ENCODE measurements around the gene NPC2. TPM values are rescaled to one million over a fixed set of nuclear protein-coding genes. Genes with fewer than 3 reads are reported as not detected.
A peak's percentile ranks its signal among the peaks of the same experiment; 100 is the strongest.

The NPC2 gene
- total and polyA plus RNA-seq, 4 donors = 922 to 1,539 (median 1,190) TPM

DNA sequence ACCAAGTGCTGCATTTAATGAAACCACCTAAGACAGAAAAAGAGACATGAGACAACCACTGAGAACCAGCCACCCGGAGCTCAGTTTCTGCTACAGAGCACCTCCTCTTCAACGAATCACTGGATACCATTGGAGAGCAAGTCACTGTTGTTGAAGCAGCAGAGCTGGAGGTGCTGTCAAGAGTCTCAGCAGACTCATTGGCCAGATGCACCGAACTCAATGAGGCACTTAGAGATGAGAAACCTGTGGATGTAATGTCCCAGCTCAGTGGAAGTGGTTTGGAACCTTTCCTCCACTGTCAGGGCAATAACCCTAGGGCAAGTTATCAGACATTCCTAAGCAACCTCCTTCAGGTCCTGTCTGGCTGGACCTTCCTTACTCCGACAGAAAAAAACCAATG is 13.1 kb downstream of the NPC2 start:
- Histone ChIP-seq H3K4me1 (ENCODE audit: control insufficient read depth in 5 of 5, insufficient read depth in 5 of 5, low read length in 5 of 5) (peaks cover 0 to 1% (median 0%) of the 10 kb centered on the region in 5 donors), H3K36me3 (ENCODE audit: control insufficient read depth in 4 of 4, insufficient read depth in 4 of 4, low read length in 4 of 4) (peaks cover 11 to 35% (median 27%) of the 10 kb centered on the region in 4 donors), H3K4me3 (no peak overlapping the region), H3K9ac (ENCODE audit: insufficient read depth in 1 of 2, low read length in 2 of 2) (no peak overlapping the region), H3K27me3 (ENCODE audit: control insufficient read depth in 3 of 3, insufficient read depth in 3 of 3, low read length in 2 of 3) (no peaks in the 10 kb centered on the region), H3K27ac (ENCODE audit: low read depth in 1 of 2, low read length in 1 of 2) (no peak overlapping the region), H3K9me3 (ENCODE audit: control insufficient read depth in 4 of 4, insufficient read depth in 3 of 4, low read length in 3 of 4) (no peaks in the 10 kb centered on the region)
- WGBS, 2 donors = 78 to 90% methylated on average over 4 of the region's 4 CpGs
- ATAC-seq (ENCODE audit: insufficient read depth, low FRiP score) = no peak
- no peak for DNase-seq
- TF ChIP-seq, protein P1, sequence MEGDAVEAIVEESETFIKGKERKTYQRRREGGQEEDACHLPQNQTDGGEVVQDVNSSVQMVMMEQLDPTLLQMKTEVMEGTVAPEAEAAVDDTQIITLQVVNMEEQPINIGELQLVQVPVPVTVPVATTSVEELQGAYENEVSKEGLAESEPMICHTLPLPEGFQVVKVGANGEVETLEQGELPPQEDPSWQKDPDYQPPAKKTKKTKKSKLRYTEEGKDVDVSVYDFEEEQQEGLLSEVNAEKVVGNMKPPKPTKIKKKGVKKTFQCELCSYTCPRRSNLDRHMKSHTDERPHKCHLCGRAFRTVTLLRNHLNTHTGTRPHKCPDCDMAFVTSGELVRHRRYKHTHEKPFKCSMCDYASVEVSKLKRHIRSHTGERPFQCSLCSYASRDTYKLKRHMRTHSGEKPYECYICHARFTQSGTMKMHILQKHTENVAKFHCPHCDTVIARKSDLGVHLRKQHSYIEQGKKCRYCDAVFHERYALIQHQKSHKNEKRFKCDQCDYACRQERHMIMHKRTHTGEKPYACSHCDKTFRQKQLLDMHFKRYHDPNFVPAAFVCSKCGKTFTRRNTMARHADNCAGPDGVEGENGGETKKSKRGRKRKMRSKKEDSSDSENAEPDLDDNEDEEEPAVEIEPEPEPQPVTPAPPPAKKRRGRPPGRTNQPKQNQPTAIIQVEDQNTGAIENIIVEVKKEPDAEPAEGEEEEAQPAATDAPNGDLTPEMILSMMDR (IDR thresholded peaks at IDR 0.05; ENCODE audit: control extremely low read depth, extremely low read depth) = no peak

DNA sequence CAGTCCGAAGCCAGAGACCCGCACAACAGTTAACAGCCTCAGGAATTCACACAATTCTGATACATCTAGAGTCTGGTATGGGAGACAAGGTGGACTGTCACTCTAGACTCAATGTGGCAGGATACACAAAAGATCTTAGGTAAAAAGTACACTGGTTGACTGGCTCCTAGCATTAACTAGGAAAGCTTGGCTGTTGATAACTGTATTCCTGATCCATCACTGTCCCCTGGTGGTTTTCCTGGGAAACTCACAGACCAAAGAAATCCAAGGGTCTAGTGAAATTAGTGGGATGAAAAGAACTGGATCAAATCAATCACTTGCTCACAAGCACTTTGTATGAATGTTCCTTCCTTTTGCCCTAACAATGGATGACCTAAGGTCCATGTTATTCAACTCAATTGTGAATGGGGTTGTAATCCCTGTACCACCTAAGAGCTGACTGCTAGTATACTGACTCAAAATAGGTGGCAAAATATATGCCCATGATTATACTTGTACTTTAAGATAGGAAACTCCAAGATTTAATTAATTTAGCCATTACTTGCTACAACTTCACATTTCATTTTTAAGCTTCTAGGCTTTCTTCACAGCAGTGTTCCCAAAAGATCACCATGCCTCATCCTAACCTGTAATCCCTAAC is 14.0 kb downstream of the NPC2 start:
- Histone ChIP-seq H3K4me1 (ENCODE audit: control insufficient read depth in 5 of 5, insufficient read depth in 5 of 5, low read length in 5 of 5) (peaks cover 0 to 1% (median 0%) of the 10 kb centered on the region in 5 donors), H3K27ac (ENCODE audit: low read depth in 1 of 2, low read length in 1 of 2) (no peak overlapping the region), H3K27me3 (ENCODE audit: control insufficient read depth in 3 of 3, insufficient read depth in 3 of 3, low read length in 2 of 3) (no peaks in the 10 kb centered on the region), H3K36me3 (ENCODE audit: control insufficient read depth in 4 of 4, insufficient read depth in 4 of 4, low read length in 4 of 4) (peaks cover 11 to 34% (median 24%) of the 10 kb centered on the region in 4 donors), H3K4me3 (no peak overlapping the region), H3K9ac (ENCODE audit: insufficient read depth in 1 of 2, low read length in 2 of 2) (no peak overlapping the region), H3K9me3 (ENCODE audit: control insufficient read depth in 4 of 4, insufficient read depth in 3 of 4, low read length in 3 of 4) (no peaks in the 10 kb centered on the region)
- DNase-seq (peak; percentile 28 to 47 (median 44)), ATAC-seq (ENCODE audit: insufficient read depth, low FRiP score) (no peak)
- TF ChIP-seq, protein P1 (IDR thresholded peaks at IDR 0.05; ENCODE audit: control extremely low read depth, extremely low read depth) = peak; percentile 45
- 96 to 97% methylated on average over 2 of the region's 2 CpGs for WGBS, 2 donors

DNA sequence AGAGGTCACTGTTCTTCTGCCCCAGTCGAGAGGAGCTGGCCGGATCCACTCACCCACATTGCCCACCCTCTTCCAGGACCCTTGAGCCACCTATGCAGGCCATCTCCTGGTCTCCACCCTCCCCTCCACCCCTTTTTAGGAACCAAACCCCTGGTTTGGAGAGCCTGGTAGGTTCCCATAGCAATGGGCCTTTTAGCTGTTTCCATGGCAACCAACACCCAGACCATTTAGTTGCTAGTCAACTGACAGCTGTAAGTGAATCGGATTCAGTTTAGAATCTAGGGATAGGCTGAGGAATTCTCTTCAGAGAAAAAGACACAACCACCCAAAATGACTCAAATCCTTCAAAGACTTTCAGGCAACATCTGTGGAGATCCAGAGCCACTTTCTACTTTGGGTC is 16.5 kb downstream of the NPC2 start:
- Histone ChIP-seq H3K27me3 (ENCODE audit: control insufficient read depth in 3 of 3, insufficient read depth in 3 of 3, low read length in 2 of 3) (no peaks in the 10 kb centered on the region), H3K4me1 (ENCODE audit: control insufficient read depth in 5 of 5, insufficient read depth in 5 of 5, low read length in 5 of 5) (peaks cover 0 to 3% (median 0%) of the 10 kb centered on the region in 5 donors), H3K9me3 (ENCODE audit: control insufficient read depth in 4 of 4, insufficient read depth in 3 of 4, low read length in 3 of 4) (no peaks in the 10 kb centered on the region), H3K4me3 (no peak overlapping the region), H3K9ac (ENCODE audit: insufficient read depth in 1 of 2, low read length in 2 of 2) (no peak overlapping the region), H3K36me3 (ENCODE audit: control insufficient read depth in 4 of 4, insufficient read depth in 4 of 4, low read length in 4 of 4) (peaks cover 4 to 26% (median 17%) of the 10 kb centered on the region in 4 donors), H3K27ac (ENCODE audit: low read depth in 1 of 2, low read length in 1 of 2) (no peak overlapping the region)
- DNase-seq = no peak
- TF ChIP-seq, protein P1 (IDR thresholded peaks at IDR 0.05; ENCODE audit: control extremely low read depth, extremely low read depth) = no peak
- no peak for ATAC-seq (ENCODE audit: insufficient read depth, low FRiP score)
- WGBS, 2 donors = 91 to 96% methylated on average over 3 of the region's 3 CpGs
